Measurements from ENCODE around the gene CHST12.
"Not testable (repeated sequence)": the region's sequence is repeated elsewhere in the genome, so short reads cannot be mapped to it uniquely, and the experiment has no call there.

The CHST12 gene

DNA sequence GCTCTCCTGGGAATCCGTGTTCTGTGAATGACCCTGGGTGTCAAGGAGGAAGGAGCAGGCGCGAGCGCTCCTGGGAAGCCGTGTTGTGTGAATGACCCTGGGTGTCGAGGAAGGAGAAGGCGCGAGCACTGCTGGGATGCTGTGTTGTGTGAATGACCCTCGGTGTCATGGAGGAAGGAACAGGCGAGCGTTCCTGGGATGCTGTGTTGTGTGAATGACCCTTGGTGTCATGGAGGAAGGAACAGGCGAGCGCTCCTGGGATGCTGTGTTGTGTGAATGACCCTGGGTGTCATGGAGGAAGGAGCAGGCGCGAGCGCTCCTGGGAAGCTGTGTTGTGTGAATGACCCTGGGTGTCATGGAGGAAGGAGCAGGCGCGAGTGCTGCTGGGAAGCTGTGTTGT is 25.3 kb upstream of the CHST12 start:
- not testable (repeated sequence) for DNase-seq (ENCODE audit: low read depth)

- no peak for DNase-seq (ENCODE audit: low read depth)
Measured at GRCh38 chr7:2379161-2379560, 24.2 kb upstream of the CHST12 start.

- no peak for DNase-seq (ENCODE audit: low read depth)
Measured at GRCh38 chr7:2379821-2380450, 23.5 kb upstream of the CHST12 start.

- DNase-seq (ENCODE audit: low read depth), result no peak
Measured at GRCh38 chr7:2380461-2380860, 22.9 kb upstream of the CHST12 start.

- no peak for DNase-seq (ENCODE audit: low read depth)
Measured at GRCh38 chr7:2381227-2381626, 22.2 kb upstream of the CHST12 start.

DNA sequence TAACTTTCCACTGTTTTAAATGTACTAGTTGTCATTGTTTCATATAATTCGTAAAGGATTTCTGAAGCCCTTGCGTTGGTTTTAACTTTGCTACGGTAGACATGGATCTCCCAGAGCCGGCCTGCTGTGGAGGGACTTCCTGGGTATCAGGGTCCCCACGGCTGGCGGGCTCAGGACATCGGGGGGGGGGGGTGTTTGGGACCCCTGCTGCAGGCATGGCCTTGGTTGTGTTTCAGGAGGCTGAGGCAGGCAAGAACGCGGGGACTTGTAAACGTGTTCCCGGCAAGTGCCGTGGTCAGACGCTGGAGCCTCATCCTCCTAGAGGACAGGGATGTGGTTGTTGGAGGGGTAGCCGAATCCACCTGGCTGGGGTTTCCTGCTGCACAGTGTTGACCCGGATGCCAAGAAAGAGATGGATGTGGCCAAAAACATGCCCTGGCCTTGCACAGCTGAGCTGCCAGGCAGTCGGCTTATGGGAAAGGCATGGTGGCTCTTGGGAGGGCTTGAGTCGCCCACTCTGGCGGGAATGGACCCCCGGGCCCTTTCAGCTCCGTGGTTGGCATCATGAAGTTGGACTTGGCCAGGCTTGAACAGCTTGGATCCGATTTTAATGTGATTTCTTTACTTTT is 21.4 kb upstream of the CHST12 start:
- DNase-seq (ENCODE audit: low read depth), result no peak

DNA sequence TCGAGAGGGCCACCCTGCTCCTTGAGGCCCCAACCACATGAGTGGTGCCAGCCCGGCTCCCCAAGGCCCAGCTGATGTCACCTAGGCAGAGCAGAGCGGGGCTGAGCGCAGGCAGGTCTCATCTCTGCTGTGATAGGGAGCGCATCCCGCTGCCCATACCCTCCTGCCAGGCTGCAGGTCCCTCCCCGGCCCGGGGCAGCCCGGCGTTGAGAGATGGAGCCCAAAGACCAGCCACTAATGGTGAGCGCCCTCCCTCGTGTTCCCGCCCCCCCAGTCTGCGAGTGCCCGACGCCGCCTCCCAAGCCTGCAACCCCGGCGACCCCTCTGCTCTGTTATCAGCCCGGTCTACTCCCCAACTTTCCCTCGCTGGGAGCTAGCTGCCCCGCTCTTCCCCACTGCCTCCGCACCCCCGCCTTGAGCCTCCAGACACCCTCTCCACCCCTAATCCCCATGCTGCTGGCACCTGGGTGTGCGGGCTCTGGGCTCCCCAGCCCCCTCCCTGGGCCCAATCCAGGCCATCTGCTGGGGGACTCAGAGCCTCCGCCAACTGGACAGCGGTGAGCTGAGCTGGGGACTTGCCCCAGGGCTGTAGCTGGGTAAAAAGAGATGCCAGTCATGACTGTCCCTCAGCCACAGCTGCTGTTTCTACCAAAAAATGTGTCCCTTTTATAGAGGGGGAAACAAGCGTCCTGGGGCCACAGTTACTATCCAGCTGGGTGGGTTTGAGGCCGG is 19.7 kb upstream of the CHST12 start:
- no peak for DNase-seq (ENCODE audit: low read depth)

GRCh38 chr7:2384354-2385243 is 18.8 kb upstream of the CHST12 start:
- no peak for DNase-seq (ENCODE audit: low read depth)

DNA sequence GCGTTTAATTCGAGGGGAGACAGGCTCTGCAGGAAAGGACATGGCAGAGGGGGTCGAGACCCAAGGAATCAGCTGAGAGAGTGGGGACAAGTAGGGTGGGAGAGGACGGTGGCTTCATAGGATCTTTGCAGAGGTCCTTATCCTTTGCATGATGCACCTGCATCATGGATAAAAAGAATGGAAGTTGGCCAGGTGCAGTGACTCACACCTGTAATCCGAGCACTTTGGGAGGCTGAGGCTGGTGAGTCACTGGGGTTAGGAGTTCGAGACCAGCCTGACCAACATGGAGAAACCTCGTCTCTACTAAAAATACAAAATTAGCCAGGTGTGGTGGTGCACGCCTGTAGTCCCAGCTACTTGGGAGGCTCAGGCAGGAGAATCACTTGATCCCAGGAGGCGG is 17.3 kb upstream of the CHST12 start:
- DNase-seq (ENCODE audit: low read depth), result not testable (repeated sequence)

GRCh38 chr7:2386964-2387669 is 16.3 kb upstream of the CHST12 start:
- no peak for DNase-seq (ENCODE audit: low read depth)

- no peak for DNase-seq (ENCODE audit: low read depth)
Measured at GRCh38 chr7:2387897-2388636, 15.3 kb upstream of the CHST12 start.

DNA sequence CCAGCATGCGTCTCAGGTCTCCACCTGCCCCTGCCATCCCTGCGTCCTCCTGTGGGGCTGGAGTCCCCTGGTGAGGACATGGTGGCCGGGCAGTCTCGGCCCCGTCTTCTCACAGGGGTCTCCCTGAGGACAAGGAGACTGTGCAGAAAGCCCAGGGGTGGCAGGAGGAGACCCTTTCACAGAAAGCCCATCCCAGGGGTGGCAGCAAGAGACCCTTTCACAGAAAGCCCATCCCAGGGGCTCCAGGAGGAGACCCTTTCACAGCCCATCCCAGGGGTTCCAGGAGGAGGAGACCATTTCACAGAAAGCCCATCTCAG is 14.8 kb upstream of the CHST12 start:
- no peak for DNase-seq (ENCODE audit: low read depth)

DNA sequence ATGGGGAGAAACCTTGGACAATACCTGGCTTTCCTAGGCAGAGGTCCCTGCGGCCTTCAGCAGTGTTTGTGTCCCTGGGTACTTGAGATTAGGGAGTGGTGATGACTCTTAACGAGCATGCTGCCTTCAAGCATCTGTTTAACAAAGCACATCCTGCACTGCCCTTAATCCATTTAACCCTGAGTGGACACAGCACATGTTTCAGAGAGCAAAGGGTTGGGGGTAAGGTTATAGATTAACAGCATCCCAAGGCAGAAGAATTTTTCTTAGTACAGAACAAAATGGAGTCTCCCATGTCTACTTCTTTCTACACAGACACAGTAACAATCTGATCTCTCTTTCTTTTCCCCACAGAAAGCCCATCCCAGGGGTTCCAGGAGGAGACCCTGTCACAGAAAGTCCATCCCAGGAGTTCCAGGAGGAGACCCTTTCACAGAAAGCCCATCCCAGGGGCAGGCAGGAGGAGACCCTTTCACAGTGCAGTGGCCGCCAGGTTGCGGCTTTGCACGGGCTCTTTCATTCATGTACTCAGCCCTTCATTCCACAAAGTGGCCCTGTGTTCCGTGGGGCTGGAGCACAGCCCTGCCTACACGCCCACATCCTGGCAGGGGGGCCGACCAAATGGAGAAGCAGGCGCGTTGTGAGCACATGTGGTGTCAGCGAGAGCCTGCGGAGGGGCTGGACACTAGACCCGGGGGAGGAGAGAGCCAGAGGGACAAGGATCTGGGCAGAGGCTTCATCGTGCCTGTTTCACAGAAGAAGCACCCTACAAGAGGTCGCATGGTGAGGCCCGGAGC is 13.2 kb upstream of the CHST12 start:
- not testable (repeated sequence) for DNase-seq (ENCODE audit: low read depth)

GRCh38 chr7:2393706-2394105 is 9.7 kb upstream of the CHST12 start:
- no peak for DNase-seq (ENCODE audit: low read depth)

GRCh38 chr7:2394566-2395082 is 8.8 kb upstream of the CHST12 start:
- DNase-seq (ENCODE audit: low read depth), result no peak

DNA sequence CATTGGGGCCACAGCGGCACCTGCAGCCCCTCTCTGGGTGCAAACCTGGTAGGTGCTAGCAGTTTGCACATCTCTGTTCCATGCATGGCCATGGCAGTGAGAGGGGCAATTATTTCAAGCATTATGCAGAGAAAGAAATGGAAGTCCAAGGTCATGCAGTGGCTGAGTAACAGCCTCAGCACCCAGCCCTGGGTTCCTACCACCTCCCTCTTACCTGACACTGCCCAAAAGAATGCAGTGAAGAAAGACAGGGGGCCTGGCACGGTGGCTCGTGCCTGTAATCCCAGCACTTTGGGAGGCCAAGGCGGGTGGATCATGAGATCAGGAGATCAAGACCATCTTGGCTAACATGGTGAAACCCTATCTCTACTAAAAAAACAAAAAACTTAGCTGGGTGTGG is 4.9 kb upstream of the CHST12 start:
- no peak for DNase-seq (ENCODE audit: low read depth)

- no peak for DNase-seq (ENCODE audit: low read depth)
Measured at GRCh38 chr7:2399848-2400587, 3.4 kb upstream of the CHST12 start.

GRCh38 chr7:2402687-2403013 is 761 bp upstream of the CHST12 start:
- DNase-seq (ENCODE audit: low read depth), result no peak

Data from stimulated activated CD8-positive, alpha-beta memory T cell treated with anti-CD3 and anti-CD28 coated beads, Interleukin-12 subunit alpha, Interleukin-12 subunit beta, amount 100 ng/mL, for 1 hour (primary cell).